GM19328 (cell line): ENCODE data around the gene SPCS1.
"Not testable (repeated sequence)": the region's sequence is repeated elsewhere in the genome, so short reads cannot be mapped to it uniquely, and the experiment has no call there.

Source experiments
- ATAC-seq: cut with Tn5 transposase; IDR thresholded peaks from one replicate; pipeline ENCODE4 v1.9.1; 2021; ENCODE audit warnings: mild to moderate bottlenecking, moderate library complexity; ENCODE audit not compliant: unreplicated experiment

The SPCS1 gene

DNA sequence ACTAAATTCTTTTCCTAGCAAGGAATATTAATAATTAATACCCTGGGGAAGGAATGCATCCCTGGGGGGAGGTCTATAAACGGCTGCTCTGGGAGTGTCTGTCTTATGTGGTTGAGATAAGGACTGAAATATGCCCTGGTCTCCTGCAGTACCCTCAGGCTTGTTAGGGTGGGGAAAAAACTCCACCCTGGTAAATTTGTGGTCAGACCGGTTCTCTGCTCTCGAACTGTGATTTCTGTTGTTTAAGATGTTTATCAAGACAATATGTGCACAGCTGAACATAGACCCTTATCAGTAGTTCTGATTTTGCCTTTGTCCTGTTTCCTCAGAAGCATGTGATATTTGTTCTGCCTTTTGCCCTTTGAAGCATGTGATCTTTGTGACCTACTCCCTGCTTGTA, 22.8 kb downstream of the SPCS1 start:
- ATAC-seq: not testable (repeated sequence)

- ATAC-seq: no peak
Observed at GRCh38 chr3:52730681-52731080, 24.8 kb downstream of the SPCS1 start.

GRCh38 chr3:52731590-52731989, 25.7 kb downstream of the SPCS1 start:
- ATAC-seq: no peak

- ATAC-seq: no peak
Observed at GRCh38 chr3:52733256-52733891, 27.5 kb downstream of the SPCS1 start.

- ATAC-seq: no peak
Observed at GRCh38 chr3:52739730-52740129, 33.8 kb downstream of the SPCS1 start.

DNA sequence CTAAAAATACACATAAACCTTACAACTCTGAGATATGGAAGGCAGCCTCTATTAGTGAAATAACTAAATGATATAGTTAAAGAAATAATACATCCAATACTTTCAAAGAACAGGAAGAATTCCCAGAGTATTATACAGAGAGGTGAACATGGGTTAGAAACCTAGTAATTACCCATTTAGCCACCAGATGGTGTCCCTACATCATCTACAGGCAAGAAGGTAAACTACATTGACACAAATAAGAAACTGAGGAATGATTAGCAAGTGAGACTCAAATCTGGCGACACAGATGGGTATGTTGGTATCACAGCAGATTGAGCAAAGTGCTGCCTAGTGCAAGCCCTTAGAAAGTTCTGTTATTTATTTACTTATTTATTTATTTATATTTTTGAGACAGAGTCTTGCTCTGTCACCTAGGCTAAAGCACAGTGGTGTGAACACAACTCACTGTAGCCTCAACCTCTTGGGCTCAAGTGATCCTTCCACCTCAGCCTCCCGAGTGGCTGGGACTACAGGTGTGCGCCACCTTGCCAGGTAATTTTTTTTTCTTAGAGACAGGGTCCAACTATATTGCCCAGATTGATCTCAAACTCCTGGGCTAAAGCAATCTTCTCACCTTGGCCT, 36.6 kb downstream of the SPCS1 start:
- no peak for ATAC-seq

DNA sequence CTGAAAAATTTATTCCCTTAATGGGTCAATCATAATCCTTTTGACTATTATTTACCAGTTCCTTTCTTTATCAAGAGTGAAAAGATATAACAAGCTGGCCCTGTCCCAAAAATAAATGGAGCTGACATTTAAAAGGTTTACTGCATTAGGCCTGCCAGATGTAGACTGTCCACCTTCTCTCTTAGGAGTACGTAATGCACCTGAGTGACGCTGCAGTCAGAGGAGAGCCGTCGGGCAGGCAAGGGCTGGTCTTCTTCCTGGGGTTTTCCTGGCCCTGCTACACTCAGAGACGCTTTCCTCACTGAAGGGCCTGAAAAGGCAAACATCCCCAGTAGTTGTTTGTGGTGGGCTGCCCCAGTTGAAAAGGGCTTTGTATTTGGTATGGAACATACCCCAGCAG, 37.2 kb downstream of the SPCS1 start:
- ATAC-seq: no peak

DNA sequence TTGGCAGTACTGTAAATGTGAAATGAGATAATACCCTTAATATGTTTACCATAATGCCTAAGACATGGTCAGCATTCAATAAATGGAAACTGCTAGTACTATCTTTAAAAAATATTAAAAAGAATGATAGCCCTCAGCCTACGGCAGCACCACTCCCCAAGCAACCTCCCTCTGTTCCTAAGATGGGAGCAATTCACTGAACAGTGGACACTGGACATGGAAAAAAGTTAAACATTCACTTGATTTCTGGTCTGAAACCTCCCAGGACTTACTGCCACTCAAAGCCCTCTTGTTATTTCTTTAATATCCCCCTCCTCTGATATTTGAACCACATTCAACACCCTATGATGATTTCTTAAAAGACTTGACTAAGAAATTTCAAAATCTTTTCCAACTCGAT, 37.8 kb downstream of the SPCS1 start:
- ATAC-seq: no peak

DNA sequence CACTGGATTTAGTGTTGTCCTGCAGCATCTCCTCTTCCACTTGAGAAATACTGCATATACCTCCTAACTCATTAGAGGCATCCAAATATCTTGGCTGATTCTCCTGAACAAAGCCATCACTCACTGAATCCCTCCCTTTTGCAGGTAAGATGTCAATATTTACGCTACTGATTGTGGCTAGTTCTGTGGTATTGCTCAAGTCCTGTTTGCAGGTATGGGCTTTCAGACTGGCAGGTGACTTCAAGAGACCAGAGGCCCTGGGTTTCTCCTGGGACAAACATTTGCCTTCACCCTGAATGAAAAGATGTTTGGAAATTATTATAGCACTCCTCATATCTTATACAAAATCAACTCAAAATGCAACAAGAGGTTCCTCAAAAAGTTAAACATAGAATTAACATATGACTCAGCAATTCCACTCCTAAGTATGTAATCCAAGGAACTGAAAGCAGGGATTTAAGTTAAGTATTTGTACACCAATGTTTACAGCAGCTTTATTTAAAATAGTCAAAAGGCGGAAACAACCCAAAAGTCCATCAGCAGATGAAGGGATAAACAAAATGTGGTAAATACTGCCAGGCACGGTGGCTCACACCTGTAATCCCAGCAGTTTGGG, 46.2 kb downstream of the SPCS1 start:
- ATAC-seq: no peak

DNA sequence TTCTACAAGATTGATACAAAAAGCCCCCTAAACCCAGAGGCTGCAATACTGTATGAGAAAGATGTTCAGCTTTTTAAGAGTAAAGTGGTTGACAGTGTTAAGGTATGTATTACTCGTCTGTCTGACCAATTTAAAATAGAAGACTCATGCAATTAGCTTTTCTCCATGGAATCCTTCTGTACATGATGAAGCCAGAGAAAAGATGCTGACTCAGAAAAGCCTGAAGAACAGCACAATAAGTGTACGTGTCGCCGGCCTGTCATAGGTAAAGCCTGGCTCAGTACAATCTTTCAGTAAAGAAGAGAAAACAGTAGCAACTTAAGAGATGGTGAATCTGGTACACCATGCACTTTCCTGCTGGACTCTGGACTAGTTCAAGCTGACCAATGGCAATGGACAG, 48.5 kb downstream of the SPCS1 start:
- no peak for ATAC-seq

DNA sequence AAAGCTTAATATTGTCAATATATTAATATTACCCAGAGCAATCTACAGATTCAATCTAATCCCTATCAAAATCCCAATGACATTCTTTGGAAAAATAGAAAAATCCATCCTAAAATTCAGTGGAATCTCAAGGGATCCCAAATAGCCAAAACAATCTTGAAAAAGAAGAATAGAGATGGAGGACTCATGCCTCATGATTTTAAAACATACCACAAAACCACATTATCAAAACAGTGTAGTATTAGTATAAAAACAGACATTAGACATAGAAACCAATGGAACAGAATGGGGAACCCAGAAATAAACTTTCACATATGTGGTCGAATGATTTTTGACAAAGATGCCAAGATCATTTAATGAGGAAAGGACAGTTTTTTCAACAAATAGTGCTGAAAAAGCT, 50.2 kb downstream of the SPCS1 start:
- no peak for ATAC-seq
